Peyer's patch (tissue), 4 donors: ENCODE measurements around the gene PLEKHG3.

ENCODE experiments used
- CTCF ChIP-seq, 6 experiments: fragments of 450-650 bp in 4 of 6; fragments of 200-600 bp in 2 of 6; sonication (generic) in 1 of 6; IDR thresholded peaks; one replicate each; pipeline ENCODE4 v1.5.1; 2017 to 2019; ENCODE audit warnings: antibody characterized with exemption in 6 of 6, mild to moderate bottlenecking in 3 of 6, moderate library complexity in 1 of 6
- POLR2A ChIP-seq, 2 donors: fragments of 450-650 bp; IDR thresholded peaks; one replicate each; pipeline ENCODE4 v1.5.1; 2017; ENCODE audit warnings: antibody characterized with exemption in 2 of 2, mild to moderate bottlenecking in 2 of 2, moderate library complexity in 2 of 2

DNA sequence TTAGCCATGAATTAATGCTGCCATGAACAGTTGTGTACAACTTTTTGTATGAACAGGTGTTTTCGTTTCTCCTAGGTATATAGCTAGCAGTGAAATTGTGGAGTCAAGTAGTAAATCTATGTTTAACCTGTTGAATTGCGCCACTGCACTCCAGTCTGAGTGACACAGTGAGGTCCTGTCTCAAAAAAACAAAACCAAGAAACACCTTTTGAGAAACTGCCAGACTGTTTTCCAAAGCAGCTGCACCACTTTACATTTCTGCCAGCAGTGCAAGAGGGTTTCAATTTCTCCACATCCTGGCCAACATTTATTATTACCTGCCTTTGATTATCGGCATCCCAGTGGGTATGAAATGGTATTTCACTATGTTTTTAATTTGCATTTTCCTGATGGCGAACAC is 3.3 kb upstream of the PLEKHG3 start:
- no peak for TF ChIP-seq CTCF (IDR thresholded peaks at IDR 0.05)
- no peak for TF ChIP-seq POLR2A (IDR thresholded peaks at IDR 0.05)
